ENCODE results near the gene TEX14.

TEX14 gene

DNA sequence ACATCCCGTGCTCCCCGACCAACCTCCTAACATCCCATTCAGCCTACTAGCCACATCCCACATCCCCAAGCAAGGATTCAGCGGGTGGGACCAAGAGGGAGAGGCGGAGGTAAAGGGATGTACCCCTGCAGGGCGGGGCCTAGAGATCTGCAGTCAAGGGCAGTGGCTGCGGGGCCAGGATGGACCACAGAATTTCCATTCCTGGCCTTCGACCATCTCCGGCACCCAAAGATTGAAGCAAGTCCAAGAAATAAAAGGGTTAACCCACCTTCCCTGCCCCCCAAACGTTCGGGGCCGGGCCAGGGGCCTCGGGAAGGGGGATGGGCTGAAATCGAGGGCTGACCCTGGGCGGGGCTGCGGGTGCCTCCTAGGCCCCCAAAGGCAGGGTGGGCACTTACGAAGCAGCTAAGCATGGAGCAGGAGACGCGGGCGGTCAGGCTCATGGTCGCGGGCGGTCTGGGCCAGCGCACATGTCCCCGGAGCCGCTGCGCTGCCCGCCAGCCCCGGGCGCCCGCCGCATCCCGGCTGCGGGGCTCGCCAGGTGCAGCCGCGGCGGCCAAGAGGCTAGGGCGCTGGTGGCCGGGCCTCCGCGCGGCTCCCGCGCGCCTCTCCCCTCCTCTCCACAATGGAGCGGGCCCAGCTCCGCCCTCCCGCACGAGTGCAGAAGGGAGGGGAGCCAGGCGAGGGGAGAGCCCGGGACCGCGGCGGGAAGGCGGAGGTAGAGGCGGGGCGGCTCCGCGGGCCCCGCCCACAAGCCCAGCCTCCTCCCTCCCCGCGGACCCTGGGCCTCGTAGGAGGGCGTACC lies 177.7 kb downstream of the TEX14 start, which contains the start of gene MTMR4:
MTMR4 (minus strand) TSS at position 674 of the 805 bp plus-strand sequence; CDS start at position 443, 231 bp downstream.
- H3K27ac ChIP-seq: peak within 1 kb of the TSS; percentile 73
- TF ChIP-seq, protein P1, sequence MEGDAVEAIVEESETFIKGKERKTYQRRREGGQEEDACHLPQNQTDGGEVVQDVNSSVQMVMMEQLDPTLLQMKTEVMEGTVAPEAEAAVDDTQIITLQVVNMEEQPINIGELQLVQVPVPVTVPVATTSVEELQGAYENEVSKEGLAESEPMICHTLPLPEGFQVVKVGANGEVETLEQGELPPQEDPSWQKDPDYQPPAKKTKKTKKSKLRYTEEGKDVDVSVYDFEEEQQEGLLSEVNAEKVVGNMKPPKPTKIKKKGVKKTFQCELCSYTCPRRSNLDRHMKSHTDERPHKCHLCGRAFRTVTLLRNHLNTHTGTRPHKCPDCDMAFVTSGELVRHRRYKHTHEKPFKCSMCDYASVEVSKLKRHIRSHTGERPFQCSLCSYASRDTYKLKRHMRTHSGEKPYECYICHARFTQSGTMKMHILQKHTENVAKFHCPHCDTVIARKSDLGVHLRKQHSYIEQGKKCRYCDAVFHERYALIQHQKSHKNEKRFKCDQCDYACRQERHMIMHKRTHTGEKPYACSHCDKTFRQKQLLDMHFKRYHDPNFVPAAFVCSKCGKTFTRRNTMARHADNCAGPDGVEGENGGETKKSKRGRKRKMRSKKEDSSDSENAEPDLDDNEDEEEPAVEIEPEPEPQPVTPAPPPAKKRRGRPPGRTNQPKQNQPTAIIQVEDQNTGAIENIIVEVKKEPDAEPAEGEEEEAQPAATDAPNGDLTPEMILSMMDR (IDR thresholded peaks at IDR 0.05): no peak
- TF ChIP-seq ZFX (IDR thresholded peaks at IDR 0.05; ENCODE audit: borderline replicate concordance): no peak

DNA sequence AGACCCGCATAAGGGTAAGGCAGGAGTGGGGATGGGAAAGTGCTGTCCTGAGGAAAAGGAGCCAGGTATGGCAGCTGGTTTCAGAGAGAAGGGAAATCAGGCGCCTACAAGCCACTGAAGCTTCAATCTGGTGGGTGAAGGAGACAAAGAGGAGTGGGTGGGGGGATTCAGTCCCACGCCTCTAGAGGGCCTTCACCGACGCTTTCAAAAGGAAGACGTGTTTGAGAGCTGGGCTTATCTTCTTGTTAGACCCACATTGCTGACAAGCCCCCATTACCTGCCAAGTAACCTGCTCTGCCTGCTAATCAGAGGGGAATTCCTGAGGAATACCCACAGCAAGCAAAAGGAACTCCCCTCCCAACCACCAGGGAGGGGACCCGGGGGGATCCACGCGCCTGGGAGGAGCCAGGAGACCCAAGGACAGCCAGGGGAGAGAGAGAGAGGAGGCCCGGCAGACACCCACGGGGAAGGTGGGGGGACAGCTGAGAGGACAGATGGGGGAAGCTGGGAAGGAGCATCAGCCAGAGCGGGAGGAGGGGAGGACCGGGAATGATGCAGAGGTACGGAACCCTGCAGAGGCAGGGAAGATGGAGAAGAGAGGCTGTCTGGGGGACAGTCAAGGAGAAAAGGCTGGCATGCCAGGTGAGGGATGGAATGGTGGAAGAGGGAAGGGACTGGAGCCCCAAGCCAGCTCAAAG lies 178.4 kb downstream of the TEX14 start:
- TF ChIP-seq, protein P1 (IDR thresholded peaks at IDR 0.05): no peak
- no peak for TF ChIP-seq ZFX (IDR thresholded peaks at IDR 0.05; ENCODE audit: borderline replicate concordance)

DNA sequence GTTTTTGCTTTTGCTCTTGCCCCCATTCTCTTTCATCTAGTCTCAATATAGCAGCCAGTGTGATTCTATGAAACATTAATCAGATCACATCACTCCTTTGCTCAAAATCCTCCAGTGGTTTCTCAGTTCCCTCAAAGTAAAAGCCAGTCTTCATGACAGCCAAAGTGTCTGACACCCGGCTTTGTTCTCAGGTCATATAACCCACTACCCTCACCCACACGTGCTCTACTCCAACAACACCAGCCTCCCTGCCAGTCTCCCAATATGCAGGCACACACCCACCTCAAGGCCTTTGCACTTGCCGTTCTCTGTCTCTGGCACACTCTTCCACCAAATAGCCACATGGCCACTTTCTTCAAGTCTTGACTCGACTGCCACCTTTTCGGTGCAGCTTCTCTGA lies 181.8 kb downstream of the TEX14 start:
- TF ChIP-seq, protein P1 (IDR thresholded peaks at IDR 0.05): no peak
- no peak for TF ChIP-seq ZFX (IDR thresholded peaks at IDR 0.05; ENCODE audit: borderline replicate concordance)
- H3K27ac ChIP-seq: no peak overlapping the region

More for the DNA sequence above, 178.4 kb downstream of the TEX14 start:
- peak overlapping the region; percentile 73 for H3K27ac ChIP-seq

DNA sequence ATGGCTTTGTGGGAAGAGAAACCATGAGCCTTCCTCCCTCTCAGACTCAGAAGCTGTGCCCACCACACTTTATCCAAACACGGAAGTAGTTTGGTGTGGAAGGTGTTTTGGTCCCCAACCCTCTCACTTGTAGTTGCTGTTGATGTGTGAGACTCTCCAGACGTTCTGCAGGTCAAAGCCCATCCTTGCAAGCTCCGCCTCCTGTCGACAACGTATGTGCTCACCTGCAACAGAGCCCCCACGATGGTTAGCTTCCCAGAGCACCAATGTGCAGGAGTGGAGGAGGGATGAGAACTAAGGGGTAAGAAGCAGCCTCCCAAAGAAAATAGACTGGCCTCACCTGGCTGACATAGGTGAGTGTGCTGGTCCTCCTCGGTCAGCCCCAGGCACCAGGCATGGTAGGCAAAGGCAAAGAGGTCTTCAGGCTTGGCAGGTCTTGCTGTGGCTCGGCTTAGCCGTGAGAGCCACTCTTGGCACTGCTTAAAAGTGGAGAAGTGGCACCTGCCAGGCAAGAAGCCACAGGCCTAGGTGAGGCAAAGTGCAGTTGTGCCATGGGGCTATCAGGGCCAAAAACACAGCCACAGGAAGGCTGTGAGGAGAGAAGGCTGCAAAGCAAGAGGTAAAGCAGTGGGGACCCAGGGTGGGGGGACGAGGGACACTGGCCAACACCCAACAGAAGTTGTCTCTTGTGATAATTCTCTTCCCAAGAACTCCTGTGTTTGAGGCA lies 183.3 kb downstream of the TEX14 start:
- no peak overlapping the region for H3K27ac ChIP-seq
- TF ChIP-seq ZFX (IDR thresholded peaks at IDR 0.05; ENCODE audit: borderline replicate concordance): no peak
- TF ChIP-seq, protein P1 (IDR thresholded peaks at IDR 0.05): no peak

DNA sequence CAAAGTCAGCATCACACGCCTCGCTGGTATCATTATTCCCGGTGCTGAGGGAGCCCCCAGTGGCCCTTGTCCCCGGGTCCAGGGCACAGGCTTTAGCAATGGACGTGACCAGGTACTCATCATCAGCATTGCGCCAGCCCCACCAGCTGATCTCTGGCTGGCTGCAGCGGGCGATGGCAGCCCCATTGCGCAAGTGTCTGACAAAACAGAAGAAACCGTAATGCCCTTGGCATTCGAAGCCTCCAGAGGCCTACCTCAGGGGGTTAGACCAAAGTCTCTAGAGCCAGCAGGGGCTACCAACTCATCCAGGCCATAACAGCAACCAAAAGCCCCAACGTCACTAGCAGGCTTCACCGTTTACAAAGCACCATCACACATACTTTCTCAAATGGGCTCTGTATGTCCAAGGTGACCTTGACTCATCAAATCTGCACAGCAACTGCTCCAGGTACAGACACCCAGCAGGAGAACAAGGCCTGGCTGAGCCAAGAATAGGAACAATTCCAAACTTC lies 184.7 kb downstream of the TEX14 start:
- H3K27ac ChIP-seq: no peak overlapping the region
- TF ChIP-seq, protein P1 (IDR thresholded peaks at IDR 0.05): no peak
- no peak for TF ChIP-seq ZFX (IDR thresholded peaks at IDR 0.05; ENCODE audit: borderline replicate concordance)

Measured in 22Rv1 (cell line).